ENCODE data around the gene SELPLG. TPM values are rescaled to one million over a fixed set of nuclear protein-coding genes. Genes with fewer than 3 reads are reported as not detected.
"Not testable (repeated sequence)": the region's sequence is repeated elsewhere in the genome, so short reads cannot be mapped to it uniquely, and the experiment has no call there.

SELPLG gene
- total and polyA plus RNA-seq, 11 donors: 1.0 to 26.7 (median 4.0) TPM

- no peak overlapping the region for H3K27ac ChIP-seq
- no peaks in the 10 kb centered on the region for H3K36me3 ChIP-seq
- DNase-seq (no peak), ATAC-seq (no peak)
- H3K4me1 ChIP-seq: peaks cover 0 to 27% (median 7%) of the 10 kb centered on the region in 12 donors
- intact Hi-C loops (cut with DNase I): no loop called here
- TF ChIP-seq CTCF (IDR thresholded peaks at IDR 0.05) (no peak), POLR2A (IDR thresholded peaks at IDR 0.05) (no peak)
- no peaks in the 10 kb centered on the region for H3K27me3 ChIP-seq
- no peaks in the 10 kb centered on the region for H3K9me3 ChIP-seq
- no peak overlapping the region for H3K4me3 ChIP-seq
Measured at GRCh38 chr12:108577458-108577857, 56.2 kb downstream of the SELPLG start.

DNA sequence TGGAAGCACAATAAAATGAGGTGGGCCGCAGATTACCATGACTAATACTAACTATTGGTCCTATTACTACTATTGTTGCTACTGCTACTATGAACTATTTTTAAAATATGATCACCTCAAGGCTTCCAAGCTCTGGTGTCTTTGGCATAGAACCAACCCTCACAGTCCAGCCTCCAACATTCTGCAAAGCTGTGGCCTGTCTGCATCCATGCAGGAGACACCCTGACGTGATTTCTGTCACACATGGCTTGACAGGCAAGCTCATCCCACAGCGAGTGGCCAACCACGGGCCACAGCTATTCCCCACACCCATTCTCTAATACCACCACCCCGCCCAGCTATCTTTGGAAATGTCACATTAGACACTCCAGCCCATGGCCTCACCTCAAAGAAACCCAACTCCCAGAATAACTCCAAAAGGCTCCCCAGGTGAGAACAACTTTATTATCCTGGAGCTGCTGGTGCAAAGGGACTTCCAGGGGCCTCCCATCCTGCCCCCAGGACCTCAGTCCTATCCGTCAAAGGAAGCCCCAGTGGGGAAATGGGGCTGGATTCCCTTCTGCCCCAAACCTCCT is 56.9 kb downstream of the SELPLG start:
- Histone ChIP-seq H3K27ac (no peak overlapping the region), H3K9me3 (no peaks in the 10 kb centered on the region), H3K4me1 (peaks cover 0 to 27% (median 7%) of the 10 kb centered on the region in 12 donors), H3K36me3 (no peaks in the 10 kb centered on the region), H3K27me3 (no peaks in the 10 kb centered on the region), H3K4me3 (no peak overlapping the region)
- WGBS, 4 donors: 52 to 63% (median 57%) methylated on average over 6 of the region's 6 CpGs
- intact Hi-C loops (cut with DNase I): no loop called here
- no peak for TF ChIP-seq CTCF (IDR thresholded peaks at IDR 0.05)
- TF ChIP-seq POLR2A (IDR thresholded peaks at IDR 0.05): no peak
- peak in 3 of 4 donors; percentile 35 to 63 (median 45) for ATAC-seq
- peak in 1 of 5 donors; percentile 24 for DNase-seq

DNA sequence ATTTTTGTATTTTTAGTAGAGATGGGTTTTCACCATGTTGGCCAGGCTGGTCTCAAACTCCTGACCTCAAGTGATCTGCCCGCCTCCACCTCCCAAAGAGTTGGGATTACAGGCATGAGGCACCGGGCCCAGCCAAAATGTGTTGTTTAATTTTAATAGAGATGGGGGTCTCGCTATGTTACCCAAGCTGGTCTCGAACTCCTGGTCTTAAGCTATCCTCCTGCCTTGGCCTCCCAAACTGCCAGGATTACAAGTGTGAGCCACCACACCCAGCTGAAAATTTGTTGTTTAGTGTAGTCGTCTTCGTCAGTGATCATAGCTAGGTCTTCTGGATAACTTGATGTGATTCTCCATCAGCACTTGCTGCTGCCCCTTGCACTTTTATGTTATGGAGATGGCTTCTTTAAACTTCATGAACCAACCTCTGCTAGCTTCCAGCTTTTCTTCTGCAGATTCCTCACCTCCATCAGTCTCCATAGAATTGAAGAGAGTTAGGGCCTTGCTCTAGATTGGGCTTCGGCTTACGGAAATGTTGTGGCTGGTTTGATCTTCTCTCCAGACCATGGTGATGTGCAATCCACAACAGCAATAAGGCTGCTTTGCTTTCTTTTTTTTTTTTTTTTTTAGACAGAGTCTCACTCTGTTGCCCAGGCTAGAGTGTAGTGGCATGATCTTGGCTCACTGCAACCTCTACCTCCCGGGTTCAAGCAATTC is 58.3 kb downstream of the SELPLG start:
- TF ChIP-seq POLR2A (IDR thresholded peaks at IDR 0.05) (no peak), CTCF (IDR thresholded peaks at IDR 0.05) (no peak)
- H3K9me3 ChIP-seq: no peaks in the 10 kb centered on the region
- H3K27ac ChIP-seq: peak overlapping the region in 1 of 12 donors; percentile 37
- DNase-seq (peak in 1 of 5 donors; percentile 2), ATAC-seq (no peak)
- H3K36me3 ChIP-seq: peaks cover 0 to 2% (median 0%) of the 10 kb centered on the region in 9 donors
- H3K4me3 ChIP-seq: no peak overlapping the region
- H3K4me1 ChIP-seq: peaks cover 0 to 24% (median 7%) of the 10 kb centered on the region in 12 donors
- WGBS, 4 donors: 86 to 93% (median 92%) methylated on average over 9 of the region's 9 CpGs
- intact Hi-C loops (cut with DNase I): no loop called here
- no peaks in the 10 kb centered on the region for H3K27me3 ChIP-seq

DNA sequence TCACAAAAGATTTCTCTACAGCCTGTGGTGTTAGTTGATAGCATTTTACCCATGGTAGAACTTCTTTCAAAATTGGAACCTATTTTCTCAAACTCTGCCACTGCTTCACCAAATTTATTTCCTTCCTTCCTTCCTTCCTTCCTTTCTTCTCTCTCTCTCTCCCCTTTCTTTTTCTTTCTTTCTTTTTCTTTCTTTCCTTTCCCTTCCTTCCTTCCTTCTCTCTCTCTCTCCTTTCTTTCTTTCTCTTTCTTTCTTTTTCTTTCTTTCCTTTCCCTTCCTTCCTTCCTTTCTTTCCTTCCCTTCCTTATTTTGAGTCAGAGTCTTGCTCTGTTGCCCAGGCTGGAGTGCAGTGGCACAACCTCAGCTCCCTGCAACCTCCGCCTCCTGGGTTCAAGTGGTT is 59.4 kb downstream of the SELPLG start:
- Histone ChIP-seq H3K36me3 (peaks cover 0 to 12% (median 8%) of the 10 kb centered on the region in 9 donors), H3K4me1 (peaks cover 0 to 17% (median 6%) of the 10 kb centered on the region in 12 donors)
- intact Hi-C loops (cut with DNase I): loop anchor here in 1 of 10 donors (5.0 kb wide), 1 partner anchor 38 kb away; no protein-coding TSS in a partner anchor
- H3K27ac ChIP-seq, H3K27me3 ChIP-seq, DNase-seq, ATAC-seq, H3K9me3 ChIP-seq, H3K4me3 ChIP-seq: not testable (repeated sequence)
- WGBS, 4 donors: 98 to 100% (median 100%) methylated on average over 1 of the region's 1 CpG
